Hepatocyte (in vitro differentiated cells): ENCODE results near the gene DPP10. TPM values are rescaled to one million over a fixed set of nuclear protein-coding genes. Genes with fewer than 3 reads are reported as not detected.
A peak's percentile ranks its signal among the peaks of the same experiment; 100 is the strongest.

Experiments
- DNase-seq: peaks from one replicate; pipeline ENCODE4 v3.0.0-alpha.2; 2016; ENCODE audit warnings: low spot score
- H2AFZ ChIP-seq: fragments of 200-600 bp; sonication (generic); 2 replicates; pipeline ENCODE4 v1.6.0; 2016; ENCODE audit warnings: antibody characterized with exemption, mild to moderate bottlenecking
- H3K27ac ChIP-seq: fragments of 200-600 bp; sonication (generic); 2 replicates; pipeline ENCODE4 v1.5.1; 2016; ENCODE audit warnings: mild to moderate bottlenecking
- H3K27me3 ChIP-seq: fragments of 200-600 bp; sonication (generic); 2 replicates; pipeline ENCODE4 v1.6.1; 2016
- H3K36me3 ChIP-seq: fragments of 200-600 bp; sonication (generic); replicated peaks from 2 replicates; pipeline ENCODE4 v1.5.1; 2016; ENCODE audit warnings: low read depth; ENCODE audit not compliant: insufficient read depth
- H3K4me1 ChIP-seq: fragments of 200-600 bp; sonication (generic); 2 replicates; pipeline ENCODE4 v1.5.1; 2016; ENCODE audit warnings: mild to moderate bottlenecking, moderate library complexity; ENCODE audit not compliant: insufficient read depth
- H3K4me2 ChIP-seq: fragments of 200-600 bp; sonication (generic); 2 replicates; pipeline ENCODE4 v1.6.0; 2016
- H3K4me3 ChIP-seq: fragments of 200-600 bp; sonication (generic); 2 replicates; pipeline ENCODE4 v1.5.1; 2016; ENCODE audit warnings: mild to moderate bottlenecking
- H3K79me2 ChIP-seq: fragments of 200-600 bp; sonication (generic); 2 replicates; pipeline ENCODE4 v1.6.0; 2017; ENCODE audit warnings: mild to moderate bottlenecking
- H3K9me2 ChIP-seq: fragments of 200-600 bp; sonication (generic); replicated peaks from 2 replicates; pipeline ENCODE4 v1.6.0; 2017; ENCODE audit warnings: mild to moderate bottlenecking; ENCODE audit not compliant: insufficient read depth
- H3K9me3 ChIP-seq: fragments of 200-600 bp; sonication (generic); 2 replicates; pipeline ENCODE4 v1.5.1; 2016; ENCODE audit warnings: low read depth, mild to moderate bottlenecking
- H4K20me1 ChIP-seq: fragments of 200-600 bp; sonication (generic); 2 replicates; pipeline ENCODE4 v1.6.0; 2016; ENCODE audit warnings: mild to moderate bottlenecking; ENCODE audit not compliant: insufficient read depth, poor library complexity, severe bottlenecking
- CTCF ChIP-seq: fragments of 200-600 bp; sonication (generic); IDR thresholded peaks from 2 replicates; pipeline ENCODE4 v1.5.1; 2016; ENCODE audit warnings: antibody characterized with exemption, mild to moderate bottlenecking; ENCODE audit not compliant: poor library complexity
- EZH2 ChIP-seq: fragments of 200-600 bp; sonication (generic); IDR thresholded peaks from 2 replicates; pipeline ENCODE4 v1.6.1; 2016; ENCODE audit warnings: antibody characterized with exemption, mild to moderate bottlenecking, borderline replicate concordance
- EZH2phosphoT487 ChIP-seq: fragments of 200-600 bp; sonication (generic); IDR thresholded peaks from one replicate; pipeline ENCODE4 v1.6.1; 2018; ENCODE audit warnings: antibody characterized with exemption, mild to moderate bottlenecking, low read depth, moderate library complexity; ENCODE audit not compliant: unreplicated experiment, severe bottlenecking
- WGBS: methylation state at CpG from one replicate; pipeline ENCODE4 v1.1.6; 2016; ENCODE audit warnings: low lambda C conversion rate; ENCODE audit errors: missing lambda C conversion rate; 5-methylcytosine and 5-hydroxymethylcytosine counted together
- polyA plus RNA-seq: library from polyadenylated mRNA; unstranded; fragments of >200 nt; fragmentation: Nextera tagmentation; extraction: Ambion mirVana; gene quantifications from 2 replicates; pipeline ENCODE4 v1.2.1, GENCODE V29; 2016
- total RNA-seq: library from RNA; depleted of rRNA; stranded (reverse); fragments of >200 nt; gene quantifications from 2 replicates; pipeline ENCODE4 v1.2.3, GENCODE V29; 2014

DPP10 gene
- total and polyA plus RNA-seq, 2 experiments from 2014 or later: 5.0 to 15.7 TPM

- Histone ChIP-seq H3K36me3 (no peaks in the 10 kb centered on the region), H4K20me1 (no peaks in the 10 kb centered on the region), H3K4me2 (peak overlapping the region; percentile 84), H3K27ac (peak overlapping the region; percentile 81), H3K79me2 (peaks cover 6% of the 10 kb centered on the region), H3K4me3 (peak overlapping the region; percentile 61), H3K9me2 (no peaks in the 10 kb centered on the region), H2AFZ (peak overlapping the region; percentile 70), H3K9me3 (no peaks in the 10 kb centered on the region), H3K4me1 (no peaks in the 10 kb centered on the region), H3K27me3 (peaks cover 12% of the 10 kb centered on the region)
- DNase-seq: peak; percentile 51
- TF ChIP-seq EZH2 (peak; percentile 31), CTCF (no peak)
- WGBS: 41% methylated on average over 12 of the region's 12 CpGs
Observed at GRCh38 chr2:115160531-115161080, 718.2 kb downstream of the DPP10 start.

- Histone ChIP-seq H2AFZ (peak overlapping the region; percentile 70), H3K27me3 (peaks cover 12% of the 10 kb centered on the region)
Observed at GRCh38 chr2:115161081-115161770, 718.8 kb downstream of the DPP10 start.

GRCh38 chr2:115161771-115162493 is 719.5 kb downstream of the DPP10 start:
- TF ChIP-seq EZH2phosphoT487 (no peak), CTCF (no peak), EZH2 (no peak)
- Histone ChIP-seq H3K4me3 (peak overlapping the region; percentile 61), H3K27ac (peak overlapping the region; percentile 41), H3K4me2 (peak overlapping the region; percentile 84), H4K20me1 (no peaks in the 10 kb centered on the region), H3K9me2 (no peaks in the 10 kb centered on the region), H3K9me3 (no peaks in the 10 kb centered on the region), H3K79me2 (peaks cover 9% of the 10 kb centered on the region), H3K36me3 (no peaks in the 10 kb centered on the region), H3K4me1 (no peaks in the 10 kb centered on the region), H3K27me3 (peaks cover 12% of the 10 kb centered on the region), H2AFZ (peak overlapping the region; percentile 70)
- peak; percentile 80 for DNase-seq
- 3% methylated on average over 29 of the region's 83 CpGs for WGBS

More at GRCh38 chr2:115161081-115161770, 718.8 kb downstream of the DPP10 start:
- H3K4me3 ChIP-seq: peak overlapping the region; percentile 61
- H3K9me2 ChIP-seq: no peaks in the 10 kb centered on the region
- peak overlapping the region; percentile 81 for H3K27ac ChIP-seq
- no peaks in the 10 kb centered on the region for H3K9me3 ChIP-seq
- TF ChIP-seq EZH2: no peak
- no peak for TF ChIP-seq EZH2phosphoT487
- no peak for TF ChIP-seq CTCF
- no peaks in the 10 kb centered on the region for H3K36me3 ChIP-seq
- H3K79me2 ChIP-seq: peaks cover 6% of the 10 kb centered on the region
- DNase-seq: peak; percentile 78
- no peaks in the 10 kb centered on the region for H3K4me1 ChIP-seq
- WGBS: 2% methylated on average over 37 of the region's 86 CpGs
- H3K4me2 ChIP-seq: peak overlapping the region; percentile 84
- no peaks in the 10 kb centered on the region for H4K20me1 ChIP-seq
